NB4 (cell line): Measurements from ENCODE around the gene RABGAP1.
A peak's percentile ranks its signal among the peaks of the same experiment; 100 is the strongest.

Source experiments
- DNase-seq: peaks from one replicate; pipeline ENCODE4 v3.0.0; 2010; ENCODE audit warnings: low read depth
- H3K4me3 ChIP-seq: one replicate; pipeline ENCODE4 v1.5.1; 2011; ENCODE audit warnings: mild to moderate bottlenecking, low read depth, low read length, moderate library complexity
- MYC ChIP-seq: IDR thresholded peaks from 2 replicates; pipeline ENCODE4 v1.6.1; 2011; ENCODE audit warnings: low read depth, low read length
- POLR2A ChIP-seq: IDR thresholded peaks from 2 replicates; pipeline ENCODE4 v1.6.1; 2011; ENCODE audit warnings: mild to moderate bottlenecking; ENCODE audit not compliant: insufficient read length; ENCODE audit errors: extremely low read depth
- TF ChIP-seq, protein P1 (sequence below): IDR thresholded peaks from 2 replicates; pipeline ENCODE4 v1.6.1; 2011; ENCODE audit warnings: low read depth, low read length
- TF ChIP-seq, protein P2 (sequence below): IDR thresholded peaks from one replicate; pipeline ENCODE4 v1.5.1; 2012; ENCODE audit warnings: low read depth, low read length

The RABGAP1 gene

DNA sequence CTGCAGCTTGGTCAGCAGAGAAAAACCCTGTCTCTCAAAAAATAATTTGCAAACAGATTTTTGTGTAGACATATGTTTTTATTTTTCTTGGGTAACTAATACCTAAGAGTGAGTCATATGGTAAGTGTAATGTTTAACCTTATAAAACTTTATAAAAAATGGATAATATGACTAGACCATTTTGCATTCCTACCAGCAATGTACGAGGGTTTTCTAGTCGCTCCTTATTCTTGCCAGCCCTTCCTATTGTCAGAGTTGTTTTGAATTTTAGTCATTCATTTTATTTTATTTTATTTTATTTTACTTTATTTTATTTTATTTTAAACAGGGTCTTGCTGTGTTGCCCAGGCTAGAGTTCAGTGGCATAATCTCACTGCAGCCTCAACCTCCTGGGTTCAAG, 37.8 kb downstream of the RABGAP1 start:
- TF ChIP-seq, protein P1, sequence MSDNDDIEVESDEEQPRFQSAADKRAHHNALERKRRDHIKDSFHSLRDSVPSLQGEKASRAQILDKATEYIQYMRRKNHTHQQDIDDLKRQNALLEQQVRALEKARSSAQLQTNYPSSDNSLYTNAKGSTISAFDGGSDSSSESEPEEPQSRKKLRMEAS: no peak
- TF ChIP-seq MYC: no peak
- TF ChIP-seq, protein P2, sequence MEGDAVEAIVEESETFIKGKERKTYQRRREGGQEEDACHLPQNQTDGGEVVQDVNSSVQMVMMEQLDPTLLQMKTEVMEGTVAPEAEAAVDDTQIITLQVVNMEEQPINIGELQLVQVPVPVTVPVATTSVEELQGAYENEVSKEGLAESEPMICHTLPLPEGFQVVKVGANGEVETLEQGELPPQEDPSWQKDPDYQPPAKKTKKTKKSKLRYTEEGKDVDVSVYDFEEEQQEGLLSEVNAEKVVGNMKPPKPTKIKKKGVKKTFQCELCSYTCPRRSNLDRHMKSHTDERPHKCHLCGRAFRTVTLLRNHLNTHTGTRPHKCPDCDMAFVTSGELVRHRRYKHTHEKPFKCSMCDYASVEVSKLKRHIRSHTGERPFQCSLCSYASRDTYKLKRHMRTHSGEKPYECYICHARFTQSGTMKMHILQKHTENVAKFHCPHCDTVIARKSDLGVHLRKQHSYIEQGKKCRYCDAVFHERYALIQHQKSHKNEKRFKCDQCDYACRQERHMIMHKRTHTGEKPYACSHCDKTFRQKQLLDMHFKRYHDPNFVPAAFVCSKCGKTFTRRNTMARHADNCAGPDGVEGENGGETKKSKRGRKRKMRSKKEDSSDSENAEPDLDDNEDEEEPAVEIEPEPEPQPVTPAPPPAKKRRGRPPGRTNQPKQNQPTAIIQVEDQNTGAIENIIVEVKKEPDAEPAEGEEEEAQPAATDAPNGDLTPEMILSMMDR: no peak
- TF ChIP-seq POLR2A: no peak
- no peak overlapping the region for H3K4me3 ChIP-seq
- no peak for DNase-seq

DNA sequence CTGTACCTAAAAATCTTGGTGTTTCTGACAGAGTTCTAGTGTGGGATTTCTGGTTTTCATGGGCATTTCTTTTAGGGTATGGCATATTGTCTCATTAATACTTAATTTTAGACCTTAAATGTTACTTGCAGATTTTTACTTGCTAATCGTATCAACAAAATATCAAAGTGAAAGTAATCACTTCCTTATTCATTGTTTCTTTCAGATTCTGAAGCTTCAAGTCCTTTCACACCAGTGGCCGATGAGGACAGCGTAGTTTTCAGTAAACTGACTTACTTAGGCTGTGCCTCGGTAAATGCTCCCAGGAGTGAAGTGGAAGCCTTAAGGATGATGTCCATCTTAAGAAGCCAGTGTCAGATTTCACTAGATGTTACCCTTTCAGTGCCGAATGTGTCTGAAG, 45.2 kb downstream of the RABGAP1 start:
- TF ChIP-seq, protein P2: no peak
- no peak for TF ChIP-seq MYC
- no peak for TF ChIP-seq POLR2A
- TF ChIP-seq, protein P1: no peak
- no peak for DNase-seq
- H3K4me3 ChIP-seq: no peak overlapping the region

DNA sequence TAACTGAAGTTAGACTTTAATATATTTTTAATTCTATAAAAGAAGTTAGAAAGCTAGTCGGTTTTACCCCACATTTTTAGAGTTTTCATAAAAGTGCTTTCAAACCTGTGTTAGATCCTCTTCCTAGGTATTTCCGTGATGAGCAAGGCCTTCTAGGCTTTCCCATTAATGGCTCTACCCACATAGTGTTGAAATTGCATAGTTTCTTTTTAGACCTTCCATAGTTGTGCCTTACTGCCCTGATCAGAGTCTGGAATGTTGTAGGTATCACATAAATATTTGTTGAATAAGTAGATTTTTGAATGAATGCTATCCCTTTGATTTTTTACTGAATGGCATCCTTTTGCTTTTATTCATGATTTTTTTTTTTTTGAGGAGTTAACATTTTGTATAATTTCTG, 47.3 kb downstream of the RABGAP1 start:
- no peak overlapping the region for H3K4me3 ChIP-seq
- no peak for TF ChIP-seq MYC
- TF ChIP-seq, protein P1: no peak
- TF ChIP-seq, protein P2: no peak
- no peak for TF ChIP-seq POLR2A
- DNase-seq: no peak

DNA sequence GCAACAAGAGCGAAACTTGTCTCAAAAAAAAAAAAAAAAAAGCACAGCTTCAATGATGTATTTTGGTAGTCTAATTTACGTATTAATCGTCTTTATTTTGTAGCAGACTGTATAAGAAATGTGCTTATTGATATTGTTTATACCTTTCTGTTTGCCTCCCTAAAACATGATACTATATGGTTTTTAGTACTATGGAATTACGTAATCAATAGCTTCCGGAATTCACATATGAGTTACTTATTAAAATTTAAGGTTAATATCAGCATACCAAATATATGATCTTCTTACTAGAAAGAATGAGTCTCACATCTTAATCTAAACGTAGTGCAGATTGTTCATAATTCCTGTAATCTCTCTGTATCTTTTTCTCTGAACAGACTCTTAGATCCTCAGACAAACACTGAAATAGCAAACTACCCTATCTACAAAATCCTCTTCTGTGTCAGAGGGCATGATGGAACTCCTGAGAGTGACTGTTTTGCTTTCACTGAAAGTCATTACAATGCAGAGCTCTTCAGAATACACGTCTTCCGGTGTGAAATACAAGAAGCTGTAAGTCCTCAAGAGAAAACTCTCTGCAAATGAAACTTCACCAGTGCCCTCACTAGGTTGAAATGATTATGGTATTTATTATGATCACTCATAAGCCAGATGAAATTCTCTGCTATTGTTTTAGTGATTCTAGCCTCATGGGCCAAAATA, 48.3 kb downstream of the RABGAP1 start:
- no peak for DNase-seq
- no peak overlapping the region for H3K4me3 ChIP-seq
- TF ChIP-seq, protein P2: no peak
- TF ChIP-seq, protein P1: no peak
- TF ChIP-seq MYC (no peak), POLR2A (no peak)

DNA sequence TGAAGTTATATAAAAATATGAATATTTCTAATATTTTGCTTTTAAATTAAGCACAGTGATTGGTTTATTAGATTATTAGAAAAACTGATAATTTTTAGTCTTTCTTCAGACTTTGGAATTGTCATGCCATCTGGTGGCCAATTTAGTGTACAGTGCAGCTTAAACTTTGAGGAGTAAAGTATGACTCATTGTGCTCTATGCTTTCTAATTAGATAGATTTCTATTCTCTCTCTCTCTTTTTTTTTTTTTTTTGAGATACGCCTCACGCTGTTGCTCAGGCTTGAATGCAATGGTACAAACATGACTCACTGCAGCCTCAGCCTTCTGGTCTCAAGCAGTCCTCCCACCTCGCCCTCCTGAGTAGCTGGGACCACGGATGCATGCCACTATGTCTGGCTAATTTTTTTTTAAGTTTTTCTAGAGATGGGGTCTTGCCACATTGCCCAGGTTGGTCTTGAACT, 50.6 kb downstream of the RABGAP1 start:
- no peak for TF ChIP-seq POLR2A
- TF ChIP-seq, protein P2: peak; percentile 46
- no peak overlapping the region for H3K4me3 ChIP-seq
- peak; percentile 50 for DNase-seq
